ENCODE results near the gene ARSH.
A peak's percentile ranks its signal among the peaks of the same experiment; 100 is the strongest.

ARSH gene

DNA sequence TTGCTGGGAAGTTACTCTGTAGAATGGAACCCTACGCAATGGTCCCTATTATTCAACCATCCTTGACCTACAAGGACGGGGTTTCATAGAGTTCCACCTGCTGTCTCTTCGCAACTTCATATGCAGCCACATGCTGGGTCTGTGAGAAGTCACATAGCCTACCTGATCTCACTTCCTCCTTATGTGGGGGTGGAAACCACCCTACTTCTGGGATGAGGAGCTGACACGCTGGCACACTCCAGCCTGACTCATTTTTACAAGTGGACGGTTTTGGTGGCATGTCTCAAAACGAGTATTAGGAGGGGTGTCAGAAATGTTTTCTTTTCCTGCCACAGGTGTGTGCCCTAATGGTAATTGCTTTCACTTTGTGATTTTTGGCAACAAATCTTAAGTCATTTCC, 40.4 kb upstream of the ARSH start:
- Histone ChIP-seq H3K9me3 (ENCODE audit: control insufficient read depth, low read length) (no peaks in the 10 kb centered on the region), H3K36me3 (ENCODE audit: control insufficient read depth, insufficient read depth, low read length) (no peaks in the 10 kb centered on the region), H3K27ac (no peak overlapping the region), H3K4me3 (ENCODE audit: low read depth, low read length) (no peak overlapping the region), H3K4me2 (ENCODE audit: low read length) (no peak overlapping the region), H3K9ac (no peak overlapping the region), H2AFZ (no peak overlapping the region), H3K4me1 (no peaks in the 10 kb centered on the region), H3K79me2 (no peaks in the 10 kb centered on the region), H3K27me3 (ENCODE audit: control insufficient read depth, insufficient read depth, low read length) (no peaks in the 10 kb centered on the region)
- TF ChIP-seq, protein P1, sequence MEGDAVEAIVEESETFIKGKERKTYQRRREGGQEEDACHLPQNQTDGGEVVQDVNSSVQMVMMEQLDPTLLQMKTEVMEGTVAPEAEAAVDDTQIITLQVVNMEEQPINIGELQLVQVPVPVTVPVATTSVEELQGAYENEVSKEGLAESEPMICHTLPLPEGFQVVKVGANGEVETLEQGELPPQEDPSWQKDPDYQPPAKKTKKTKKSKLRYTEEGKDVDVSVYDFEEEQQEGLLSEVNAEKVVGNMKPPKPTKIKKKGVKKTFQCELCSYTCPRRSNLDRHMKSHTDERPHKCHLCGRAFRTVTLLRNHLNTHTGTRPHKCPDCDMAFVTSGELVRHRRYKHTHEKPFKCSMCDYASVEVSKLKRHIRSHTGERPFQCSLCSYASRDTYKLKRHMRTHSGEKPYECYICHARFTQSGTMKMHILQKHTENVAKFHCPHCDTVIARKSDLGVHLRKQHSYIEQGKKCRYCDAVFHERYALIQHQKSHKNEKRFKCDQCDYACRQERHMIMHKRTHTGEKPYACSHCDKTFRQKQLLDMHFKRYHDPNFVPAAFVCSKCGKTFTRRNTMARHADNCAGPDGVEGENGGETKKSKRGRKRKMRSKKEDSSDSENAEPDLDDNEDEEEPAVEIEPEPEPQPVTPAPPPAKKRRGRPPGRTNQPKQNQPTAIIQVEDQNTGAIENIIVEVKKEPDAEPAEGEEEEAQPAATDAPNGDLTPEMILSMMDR (IDR thresholded peaks at IDR 0.05): no peak

DNA sequence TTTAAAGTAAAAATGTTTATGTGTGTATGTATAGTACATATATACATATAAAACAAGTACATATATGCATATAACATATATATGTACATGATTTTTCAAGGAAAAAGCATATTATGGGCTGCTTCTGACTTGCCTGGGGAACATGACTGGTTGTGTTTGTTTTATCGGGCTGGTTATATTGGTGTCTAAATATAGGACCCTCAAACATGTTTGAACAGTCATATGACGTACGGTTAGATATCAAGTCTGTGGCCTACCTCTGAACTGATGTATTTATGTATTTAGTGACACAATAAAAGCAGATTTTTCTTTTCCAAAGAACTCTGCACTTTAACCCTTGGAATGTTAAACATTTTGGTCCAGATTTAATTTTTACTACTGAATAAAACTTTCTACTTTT, 39.3 kb upstream of the ARSH start:
- Histone ChIP-seq H3K4me2 (ENCODE audit: low read length) (no peak overlapping the region), H2AFZ (no peak overlapping the region), H3K36me3 (ENCODE audit: control insufficient read depth, insufficient read depth, low read length) (no peaks in the 10 kb centered on the region), H3K9ac (no peak overlapping the region), H3K9me3 (ENCODE audit: control insufficient read depth, low read length) (no peaks in the 10 kb centered on the region), H3K27me3 (ENCODE audit: control insufficient read depth, insufficient read depth, low read length) (no peaks in the 10 kb centered on the region), H3K79me2 (no peaks in the 10 kb centered on the region), H3K27ac (no peak overlapping the region), H3K4me1 (no peaks in the 10 kb centered on the region), H3K4me3 (ENCODE audit: low read depth, low read length) (no peak overlapping the region)
- TF ChIP-seq, protein P1 (IDR thresholded peaks at IDR 0.05): no peak

DNA sequence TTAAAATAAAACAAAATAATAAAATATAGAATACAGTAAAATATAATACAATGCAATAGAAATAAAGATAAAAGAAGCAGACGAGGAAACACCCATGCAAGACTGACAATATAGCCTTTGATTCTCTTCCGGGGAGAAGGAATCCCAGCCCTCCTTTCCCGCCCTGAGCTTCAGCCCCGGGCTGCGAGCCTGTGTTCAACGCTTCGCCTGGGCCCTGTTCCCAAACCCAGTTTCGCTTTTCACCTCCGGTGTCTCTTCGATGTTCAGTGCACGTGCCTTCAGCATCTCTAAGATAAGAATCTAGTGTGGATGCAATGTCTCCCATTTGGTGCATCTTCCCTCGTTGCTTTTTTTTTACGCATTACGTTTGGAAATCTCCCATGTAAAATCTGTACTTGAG, 38.8 kb upstream of the ARSH start:
- Histone ChIP-seq H3K27me3 (ENCODE audit: control insufficient read depth, insufficient read depth, low read length) (no peaks in the 10 kb centered on the region), H3K27ac (no peak overlapping the region), H3K4me3 (ENCODE audit: low read depth, low read length) (no peak overlapping the region), H3K4me1 (no peaks in the 10 kb centered on the region), H2AFZ (no peak overlapping the region), H3K79me2 (no peaks in the 10 kb centered on the region), H3K9me3 (ENCODE audit: control insufficient read depth, low read length) (no peaks in the 10 kb centered on the region), H3K4me2 (ENCODE audit: low read length) (no peak overlapping the region), H3K36me3 (ENCODE audit: control insufficient read depth, insufficient read depth, low read length) (no peaks in the 10 kb centered on the region), H3K9ac (no peak overlapping the region)
- TF ChIP-seq, protein P1 (IDR thresholded peaks at IDR 0.05): no peak

DNA sequence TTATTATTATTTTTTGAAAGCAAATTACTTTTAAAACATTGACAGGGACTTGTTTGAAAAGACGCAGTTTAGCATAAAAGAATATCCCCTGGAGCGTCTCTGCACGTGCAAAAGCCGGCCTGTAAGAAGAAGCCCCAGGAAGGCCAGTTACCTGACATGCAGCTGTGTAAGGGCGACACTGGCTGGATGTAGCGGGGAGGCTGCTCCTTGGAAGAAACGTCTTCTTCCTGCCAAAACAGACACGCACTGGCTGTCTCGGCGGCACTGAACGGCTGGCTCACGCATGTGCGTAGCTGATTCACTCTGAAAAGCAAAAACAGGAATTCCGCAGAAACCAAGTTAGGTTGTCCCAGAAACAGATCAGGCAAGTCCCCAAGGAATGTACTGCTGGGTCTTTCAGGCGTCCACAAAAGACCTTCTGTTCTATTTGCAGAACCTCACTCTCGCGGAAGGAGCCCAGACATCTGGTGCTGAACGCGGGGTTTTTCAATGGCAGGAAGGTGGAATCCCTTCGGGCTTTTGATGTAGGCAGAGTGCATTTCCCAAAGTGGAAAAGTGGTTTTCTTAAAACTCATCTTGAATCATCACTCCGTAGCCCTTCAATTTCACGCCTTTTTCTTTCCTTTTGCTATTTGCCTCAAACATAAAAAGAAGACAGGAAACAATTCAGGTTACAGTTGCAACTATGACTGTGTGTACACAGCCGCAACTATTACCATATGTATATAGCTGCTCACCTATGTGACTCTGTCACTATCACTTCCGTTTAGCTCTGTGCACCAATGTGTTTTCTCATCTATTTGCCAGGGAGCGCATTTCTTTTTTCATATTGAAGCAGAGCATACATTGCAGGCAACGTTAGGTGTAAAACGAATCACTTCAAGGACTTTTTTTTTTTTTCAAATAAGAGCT, 38.1 kb upstream of the ARSH start:
- Histone ChIP-seq H3K4me3 (ENCODE audit: low read depth, low read length) (no peak overlapping the region), H3K79me2 (no peaks in the 10 kb centered on the region), H3K36me3 (ENCODE audit: control insufficient read depth, insufficient read depth, low read length) (no peaks in the 10 kb centered on the region), H3K9ac (no peak overlapping the region), H3K4me2 (ENCODE audit: low read length) (peak overlapping the region; percentile 40), H3K9me3 (ENCODE audit: control insufficient read depth, low read length) (no peaks in the 10 kb centered on the region), H2AFZ (no peak overlapping the region), H3K27me3 (ENCODE audit: control insufficient read depth, insufficient read depth, low read length) (no peaks in the 10 kb centered on the region), H3K27ac (no peak overlapping the region), H3K4me1 (no peaks in the 10 kb centered on the region)
- TF ChIP-seq, protein P1 (IDR thresholded peaks at IDR 0.05): no peak

DNA sequence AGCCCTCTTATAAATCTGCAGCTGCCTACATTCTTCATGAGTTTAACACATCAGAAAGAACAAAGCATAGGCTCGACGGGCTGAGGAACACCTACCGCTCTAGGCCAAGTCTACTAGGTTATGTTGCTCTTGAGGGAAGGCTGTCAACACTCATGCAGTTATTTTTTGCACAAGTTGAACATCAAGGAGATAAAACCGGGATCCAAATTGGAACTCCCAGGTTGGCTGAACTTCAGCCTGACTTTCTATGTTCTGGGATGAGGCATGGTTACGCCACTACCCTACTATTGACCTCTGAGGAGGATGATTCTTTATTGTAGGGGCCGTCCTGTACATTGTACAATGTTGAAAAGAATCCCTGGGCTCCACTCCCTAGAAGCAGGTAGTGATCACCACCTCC, 37.3 kb upstream of the ARSH start:
- Histone ChIP-seq H3K27ac (no peak overlapping the region), H3K9me3 (ENCODE audit: control insufficient read depth, low read length) (no peaks in the 10 kb centered on the region), H3K4me1 (no peaks in the 10 kb centered on the region), H3K4me3 (ENCODE audit: low read depth, low read length) (no peak overlapping the region), H3K79me2 (no peaks in the 10 kb centered on the region), H3K27me3 (ENCODE audit: control insufficient read depth, insufficient read depth, low read length) (no peaks in the 10 kb centered on the region), H3K4me2 (ENCODE audit: low read length) (no peak overlapping the region), H3K36me3 (ENCODE audit: control insufficient read depth, insufficient read depth, low read length) (no peaks in the 10 kb centered on the region), H3K9ac (no peak overlapping the region), H2AFZ (no peak overlapping the region)
- TF ChIP-seq, protein P1 (IDR thresholded peaks at IDR 0.05): no peak
